T-cell (primary cell): ENCODE results near the gene ZNF180. TPM values are rescaled to one million over a fixed set of nuclear protein-coding genes. Genes with fewer than 3 reads are reported as not detected.

Source experiments
- total RNA-seq, 35 experiments: library from RNA in 6 of 35; stranded (reverse) in 6 of 35; fragments of 120-200 nt in 1 of 35; gene quantifications; one replicate each; pipeline versions ENCODE4 v1.2.1 to v1.2.4 and lab custom pipeline; 2013 to 2026

ZNF180 gene
- total RNA-seq, 5 donors from 2014 or later (not counting 1 experiment from before 2014, with no cell fraction given), result 7.0 to 20.1 (median 17.8) TPM

Other genes with a start within 250 kb of the ZNF180 start
- 1 to 10 TPM in 1 of 5 donors, under 1 TPM in 4; 0.16 to 1.2 (median 0.25) TPM for gene ZNF233, start 240.6 kb downstream of the ZNF180 start, total RNA-seq
- gene ZNF235, start 195.5 kb downstream of the ZNF180 start, total RNA-seq, result 10 to 100 TPM in 3 of 5 donors, 1 to 10 TPM in 2; 5.9 to 14.2 (median 11.4) TPM
- gene ZNF112, start 143.8 kb downstream of the ZNF180 start, total RNA-seq, result under 1 TPM in 3 of 5 donors, not detected in 2; 0.12 to 0.51 (median 0.33) TPM
- gene ZNF285, start 98.9 kb downstream of the ZNF180 start, total RNA-seq, result 1 to 10 TPM; 1.1 to 3.5 (median 1.7) TPM
- 1 to 10 TPM in 4 of 5 donors, under 1 TPM in 1; 0.54 to 2.5 (median 1.7) TPM for gene ZNF229, start 52.0 kb downstream of the ZNF180 start, total RNA-seq
- gene CEACAM20, start 29.2 kb upstream of the ZNF180 start, total RNA-seq, result not detected
- not detected for gene IGSF23, start 113.0 kb upstream of the ZNF180 start, total RNA-seq
- 1 to 10 TPM; 1.2 to 3.4 (median 2.8) TPM for gene PVR, start 143.4 kb upstream of the ZNF180 start, total RNA-seq
- gene CEACAM19, start 171.0 kb upstream of the ZNF180 start, total RNA-seq, result 1 to 10 TPM in 3 of 5 donors, under 1 TPM in 2; 0.57 to 2.7 (median 1.0) TPM
- not detected for gene CEACAM16, start 198.6 kb upstream of the ZNF180 start, total RNA-seq
- 100 to 1,000 TPM in 1 of 5 donors, 10 to 100 TPM in 4; 18.7 to 103 (median 19.4) TPM for gene BCL3, start 248.2 kb upstream of the ZNF180 start, total RNA-seq